Fibroblast of skin of scalp (primary cell): ENCODE data around the gene C3orf85. TPM values are rescaled to one million over a fixed set of nuclear protein-coding genes. Genes with fewer than 3 reads are reported as not detected.
"Not testable (repeated sequence)": the region's sequence is repeated elsewhere in the genome, so short reads cannot be mapped to it uniquely, and the experiment has no call there.

ENCODE experiments used
- DNase-seq: peaks from one replicate; pipeline ENCODE4 v3.0.0-alpha.2; 2013
- polyA plus RNA-seq, 2 experiments: library from polyadenylated mRNA; unstranded; fragments of 120-200 nt; gene quantifications; one replicate each; pipeline ENCODE4 v1.2.1, GENCODE V29; 2013; ENCODE audit not compliant: insufficient read length in 2 of 2

Gene C3orf85, protein sequence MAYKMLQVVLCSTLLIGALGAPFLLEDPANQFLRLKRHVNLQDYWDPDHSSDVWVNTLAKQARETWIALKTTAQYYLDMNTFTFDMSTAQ
- polyA plus RNA-seq (2013, experiment 1 of 2; ENCODE audit: insufficient read length): not detected
- polyA plus RNA-seq (2013, experiment 2 of 2; ENCODE audit: insufficient read length): not detected

DNA sequence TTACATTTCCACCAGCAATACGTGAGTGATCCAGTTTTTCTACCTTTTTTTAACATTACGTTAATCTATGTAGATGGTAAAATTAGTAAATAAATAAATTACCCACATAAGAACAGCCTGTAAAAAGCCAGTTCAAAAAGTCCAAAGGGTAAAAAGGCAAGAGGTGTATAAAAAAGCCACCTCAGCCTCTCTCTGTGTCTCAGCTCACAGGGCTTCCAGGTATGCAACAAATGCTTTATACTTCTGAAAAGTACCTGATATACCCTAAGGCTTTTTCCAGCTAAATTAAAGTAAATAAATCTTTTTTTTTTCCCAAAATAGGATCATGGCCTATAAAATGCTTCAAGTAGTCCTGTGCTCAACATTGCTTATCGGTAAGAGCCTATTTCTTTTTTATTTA, at the start of gene C3orf85:
C3orf85 (plus strand) TSS at position 197 of the 400 bp plus-strand sequence; CDS start at position 326, 129 bp downstream.
- DNase-seq: no peak

DNA sequence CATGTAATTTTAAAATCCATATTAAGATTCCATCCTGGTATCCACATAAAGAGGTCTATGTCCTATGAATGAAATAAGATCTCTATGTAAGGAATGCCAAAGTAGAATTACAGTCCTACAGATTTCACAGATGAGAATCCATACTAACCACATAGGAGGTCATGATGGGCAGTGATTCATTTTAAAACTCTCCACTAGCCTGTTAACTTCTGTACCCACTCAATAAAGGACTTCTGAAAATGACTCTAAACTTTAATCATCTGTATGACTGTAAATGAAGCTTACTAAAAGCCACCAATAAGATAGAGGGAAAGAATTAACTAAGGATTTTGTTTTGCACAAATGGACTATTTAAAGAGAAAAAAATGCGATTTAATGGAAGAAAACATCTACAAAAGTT, 47.3 kb upstream of the C3orf85 start:
- no peak for DNase-seq

GRCh38 chr3:109091846-109092245, 44.7 kb upstream of the C3orf85 start:
- DNase-seq: no peak

- no peak for DNase-seq
These were observed 43.0 kb upstream of the C3orf85 start for GRCh38 chr3:109093561-109093960.

- no peak for DNase-seq
These were observed 41.4 kb upstream of the C3orf85 start for GRCh38 chr3:109095166-109095565.

DNA sequence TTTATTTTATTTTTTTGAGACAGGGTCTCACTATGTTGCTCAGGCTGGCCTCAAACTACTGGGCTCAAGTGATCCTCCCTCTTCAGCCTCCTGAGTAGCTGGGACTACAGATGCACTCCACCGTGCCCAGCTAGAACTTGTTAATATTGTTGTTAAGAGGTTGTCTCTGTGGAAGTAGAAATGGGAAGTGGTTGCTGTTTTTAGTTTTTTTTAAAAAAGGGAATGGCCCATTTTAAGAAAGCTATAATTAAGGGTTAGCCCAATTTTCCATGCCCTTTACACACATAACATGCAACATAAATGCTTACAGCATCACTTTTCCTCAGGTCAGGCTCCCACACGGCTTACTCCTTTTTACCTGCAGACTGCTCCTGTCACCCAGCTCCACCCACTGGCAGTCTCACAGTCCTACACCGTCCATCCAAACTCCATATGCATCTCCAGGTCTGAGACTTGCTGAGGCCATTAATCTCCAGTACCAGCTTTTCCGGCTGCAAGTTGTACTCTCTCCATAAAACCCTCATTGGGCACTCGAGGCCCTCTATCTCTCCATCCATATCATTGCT, 38.4 kb upstream of the C3orf85 start:
- DNase-seq: no peak

DNA sequence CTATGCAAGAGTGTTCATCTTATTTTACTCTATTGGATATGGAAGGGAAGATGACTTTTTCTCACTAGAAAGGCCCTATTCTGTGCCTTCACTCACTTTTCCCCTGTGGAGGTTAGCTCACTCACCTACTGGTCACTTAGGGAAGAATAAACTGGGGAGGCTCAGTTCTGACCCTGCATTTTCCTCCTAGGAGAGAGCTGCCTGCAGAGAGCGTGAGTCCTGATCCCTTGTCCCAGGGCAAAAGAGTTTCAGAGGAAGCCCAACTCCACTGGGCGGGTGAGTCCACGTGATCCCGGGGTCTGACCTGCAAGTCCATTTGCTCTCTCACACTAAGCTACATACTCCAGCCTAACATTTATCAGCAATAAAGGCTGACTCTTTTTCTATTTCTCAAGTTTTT, 26.9 kb upstream of the C3orf85 start:
- DNase-seq: no peak

- no peak for DNase-seq
These were observed 23.4 kb upstream of the C3orf85 start for GRCh38 chr3:109112946-109113760.

DNA sequence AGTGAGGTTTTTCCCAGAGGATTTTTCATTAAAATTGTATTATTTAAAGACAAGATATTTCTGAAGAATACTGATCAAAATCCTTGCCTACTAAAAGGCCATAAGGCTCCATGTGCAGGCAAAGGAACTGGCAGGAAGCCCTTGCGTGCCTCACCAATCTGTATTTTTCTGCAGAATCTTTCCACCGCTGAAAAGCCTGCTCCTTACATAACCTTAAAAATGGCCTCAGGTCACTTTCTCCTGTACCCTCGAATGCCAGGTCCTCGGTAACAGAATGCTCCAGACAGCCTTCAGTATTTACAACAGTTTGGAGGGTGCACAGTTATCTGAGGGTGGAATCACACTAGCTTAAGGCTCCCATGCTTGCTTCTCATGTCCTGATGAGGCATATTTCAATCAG, 21.8 kb upstream of the C3orf85 start:
- no peak for DNase-seq

GRCh38 chr3:109115451-109115850, 21.1 kb upstream of the C3orf85 start:
- DNase-seq: no peak

- no peak for DNase-seq
These were observed 20.5 kb upstream of the C3orf85 start for GRCh38 chr3:109116031-109116430.

GRCh38 chr3:109117939-109118338, 18.6 kb upstream of the C3orf85 start, which contains the start of gene MORC1:
Gene MORC1 (minus strand): TSS chr3:109118134. CDS start chr3:109118059, 75 bp downstream.
- no peak for DNase-seq

- DNase-seq: no peak
These were observed 17.9 kb upstream of the C3orf85 start for GRCh38 chr3:109118584-109118983.

DNA sequence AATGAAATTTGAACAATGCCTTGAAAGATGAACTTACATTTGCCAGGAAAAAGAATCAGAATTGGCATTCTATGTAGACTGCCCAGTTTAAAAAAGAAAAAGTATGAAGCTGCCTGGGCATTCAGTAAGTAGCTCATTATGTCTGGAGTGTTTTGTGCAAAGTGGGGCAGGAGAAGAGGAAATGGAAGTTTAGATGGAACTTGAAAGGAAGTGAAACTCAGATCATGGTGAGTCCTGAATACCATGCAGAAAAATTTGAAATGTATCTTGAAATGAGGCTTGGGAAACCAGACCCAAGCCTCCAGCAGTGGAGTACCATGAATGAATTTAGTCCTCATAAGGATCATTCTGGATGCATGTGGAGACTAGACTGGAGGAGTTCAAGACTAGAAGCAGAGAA, 13.8 kb upstream of the C3orf85 start:
- DNase-seq: no peak

- no peak for DNase-seq
These were observed 10.6 kb upstream of the C3orf85 start for GRCh38 chr3:109125902-109126301.

DNA sequence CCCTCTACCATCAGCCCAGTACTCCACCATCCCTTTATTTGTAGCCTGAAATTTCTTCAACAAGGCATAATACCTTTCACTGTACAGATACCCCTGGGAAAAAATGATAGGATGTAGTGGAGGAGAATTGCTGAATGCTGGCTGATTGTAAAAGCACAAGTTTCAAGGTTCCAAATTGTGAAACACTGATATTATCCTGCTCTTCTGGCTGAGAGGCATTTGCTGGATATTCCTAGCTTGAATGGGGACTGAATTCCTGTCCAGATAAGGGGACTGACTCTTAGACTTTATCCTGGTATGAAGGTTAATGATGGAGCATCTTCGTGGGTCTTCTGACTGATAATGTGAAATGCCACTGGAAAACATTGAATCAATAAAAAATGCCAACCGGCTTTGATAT, 9.0 kb upstream of the C3orf85 start:
- no peak for DNase-seq

- no peak for DNase-seq
These were observed 5.2 kb upstream of the C3orf85 start for GRCh38 chr3:109131276-109131675.

GRCh38 chr3:109132801-109133473, 3.6 kb upstream of the C3orf85 start:
- no peak for DNase-seq

GRCh38 chr3:109133474-109133816, 3.1 kb upstream of the C3orf85 start:
- DNase-seq: not testable (repeated sequence)

DNA sequence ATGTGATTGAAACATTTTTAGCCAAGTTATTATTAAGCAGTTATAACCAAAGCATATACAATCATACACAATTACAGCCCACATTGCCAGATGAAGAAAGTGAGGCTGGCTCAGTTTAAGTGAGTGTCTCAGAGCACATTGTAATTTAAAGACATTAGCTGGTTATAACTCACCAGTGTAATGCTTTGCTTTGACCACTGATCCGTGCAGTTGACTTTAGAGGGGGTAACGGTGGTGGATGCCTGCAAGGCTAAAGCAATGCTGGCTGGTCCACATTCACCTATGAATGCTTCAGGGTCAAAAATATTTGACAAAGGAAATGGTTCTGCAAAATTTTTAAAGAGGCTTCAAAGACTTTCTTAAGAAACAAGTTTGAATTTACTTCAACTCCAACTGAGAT, 1.2 kb downstream of the C3orf85 start:
- no peak for DNase-seq

GRCh38 chr3:109140318-109140717, 3.8 kb downstream of the C3orf85 start:
- no peak for DNase-seq

- DNase-seq: no peak
These were observed 7.1 kb downstream of the C3orf85 start for GRCh38 chr3:109143646-109144045.

DNA sequence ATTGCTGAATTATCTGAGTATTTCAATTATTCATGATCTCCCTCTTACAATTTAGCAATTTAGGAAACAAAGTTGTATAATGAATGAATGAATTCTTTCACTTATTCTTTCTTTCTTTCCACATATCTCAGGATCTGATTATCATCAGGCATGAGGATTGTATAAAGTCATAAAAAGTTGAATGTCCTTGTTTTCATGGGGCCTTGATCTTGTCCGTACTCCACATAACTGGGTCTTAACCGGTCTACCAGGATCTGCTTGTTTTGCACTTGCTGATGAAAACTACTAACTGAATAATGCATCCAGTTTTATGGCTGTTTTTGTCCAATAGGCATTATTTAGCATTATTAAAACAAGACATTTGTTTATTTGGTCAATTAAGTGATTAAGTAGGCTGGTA, 12.6 kb downstream of the C3orf85 start:
- DNase-seq: no peak
